Lower leg skin (tissue), 4 donors: ENCODE measurements around the gene LMTK3. TPM values are rescaled to one million over a fixed set of nuclear protein-coding genes. Genes with fewer than 3 reads are reported as not detected.
"Not testable (repeated sequence)": the region's sequence is repeated elsewhere in the genome, so short reads cannot be mapped to it uniquely, and the experiment has no call there.

Experiments used
- DNase-seq, 2 donors: peaks; one replicate each; pipeline ENCODE4 v3.0.0-alpha.2; 2019; ENCODE audit warnings: low spot score in 2 of 2
- H3K4me3 ChIP-seq: fragments of 200-600 bp; sonication (generic); 2 replicates; pipeline ENCODE4 v1.5.1; 2017; ENCODE audit warnings: mild to moderate bottlenecking, low read depth; ENCODE audit not compliant: poor library complexity, severe bottlenecking
- POLR2A ChIP-seq, 2 donors: fragments of 450-650 bp; IDR thresholded peaks; one replicate each; pipeline ENCODE4 v1.6.1; 2016 to 2017; ENCODE audit warnings: antibody characterized with exemption in 2 of 2, mild to moderate bottlenecking in 1 of 2, moderate library complexity in 1 of 2
- WGBS, 2 donors: methylation state at CpG; one replicate each; pipeline ENCODE4 v1.1.5; 2018; 5-methylcytosine and 5-hydroxymethylcytosine counted together
- intact Hi-C: fragments of 100-400 bp; cut with DNase I; formaldehyde crosslinking; loops from one replicate; pipeline ENCODE4 v1.15.0; 2023; ENCODE audit warnings: low total_unique reads
- total RNA-seq, 4 donors: library from RNA; depleted of rRNA; stranded (reverse); fragments of >200 nt; gene quantifications; one replicate each; pipeline ENCODE4 v1.1.0, GENCODE V29; 2016
- TF ChIP-seq, protein P1 (sequence below), 3 donors: fragments of 450-650 bp; IDR thresholded peaks; one replicate each; pipeline ENCODE4 v1.5.1; 2016; ENCODE audit warnings: antibody characterized with exemption in 3 of 3, mild to moderate bottlenecking in 3 of 3, moderate library complexity in 2 of 3

The LMTK3 gene
- total RNA-seq, 4 donors from 2014 or later: 5.3 to 6.7 (median 5.8) TPM

DNA sequence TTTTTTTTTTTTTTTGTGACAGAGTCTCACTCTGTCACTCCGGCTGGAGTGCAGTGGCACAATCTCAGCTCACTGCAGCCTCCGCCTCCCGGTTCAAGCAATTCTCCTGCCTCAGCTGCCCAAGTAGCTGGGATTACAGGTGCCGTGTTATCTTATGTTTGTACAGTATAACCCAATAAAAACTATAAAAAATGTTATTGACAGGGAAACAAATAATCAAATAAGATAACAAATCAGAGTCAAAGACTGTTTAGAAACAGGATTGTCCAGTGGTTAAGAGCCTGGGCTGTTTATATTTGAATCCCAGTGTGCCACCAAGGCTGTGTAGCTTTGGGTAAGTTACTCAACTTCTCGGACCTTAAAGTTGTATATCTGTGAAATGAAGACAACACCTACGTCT lies 19.1 kb upstream of the LMTK3 start:
- WGBS, 2 donors: 62 to 71% methylated on average over 6 of the region's 6 CpGs
- no peak for DNase-seq
- no peak overlapping the region for H3K4me3 ChIP-seq
- intact Hi-C loops: no loop called here
- TF ChIP-seq, protein P1, sequence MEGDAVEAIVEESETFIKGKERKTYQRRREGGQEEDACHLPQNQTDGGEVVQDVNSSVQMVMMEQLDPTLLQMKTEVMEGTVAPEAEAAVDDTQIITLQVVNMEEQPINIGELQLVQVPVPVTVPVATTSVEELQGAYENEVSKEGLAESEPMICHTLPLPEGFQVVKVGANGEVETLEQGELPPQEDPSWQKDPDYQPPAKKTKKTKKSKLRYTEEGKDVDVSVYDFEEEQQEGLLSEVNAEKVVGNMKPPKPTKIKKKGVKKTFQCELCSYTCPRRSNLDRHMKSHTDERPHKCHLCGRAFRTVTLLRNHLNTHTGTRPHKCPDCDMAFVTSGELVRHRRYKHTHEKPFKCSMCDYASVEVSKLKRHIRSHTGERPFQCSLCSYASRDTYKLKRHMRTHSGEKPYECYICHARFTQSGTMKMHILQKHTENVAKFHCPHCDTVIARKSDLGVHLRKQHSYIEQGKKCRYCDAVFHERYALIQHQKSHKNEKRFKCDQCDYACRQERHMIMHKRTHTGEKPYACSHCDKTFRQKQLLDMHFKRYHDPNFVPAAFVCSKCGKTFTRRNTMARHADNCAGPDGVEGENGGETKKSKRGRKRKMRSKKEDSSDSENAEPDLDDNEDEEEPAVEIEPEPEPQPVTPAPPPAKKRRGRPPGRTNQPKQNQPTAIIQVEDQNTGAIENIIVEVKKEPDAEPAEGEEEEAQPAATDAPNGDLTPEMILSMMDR (IDR thresholded peaks at IDR 0.05): no peak
- no peak for TF ChIP-seq POLR2A (IDR thresholded peaks at IDR 0.05)

DNA sequence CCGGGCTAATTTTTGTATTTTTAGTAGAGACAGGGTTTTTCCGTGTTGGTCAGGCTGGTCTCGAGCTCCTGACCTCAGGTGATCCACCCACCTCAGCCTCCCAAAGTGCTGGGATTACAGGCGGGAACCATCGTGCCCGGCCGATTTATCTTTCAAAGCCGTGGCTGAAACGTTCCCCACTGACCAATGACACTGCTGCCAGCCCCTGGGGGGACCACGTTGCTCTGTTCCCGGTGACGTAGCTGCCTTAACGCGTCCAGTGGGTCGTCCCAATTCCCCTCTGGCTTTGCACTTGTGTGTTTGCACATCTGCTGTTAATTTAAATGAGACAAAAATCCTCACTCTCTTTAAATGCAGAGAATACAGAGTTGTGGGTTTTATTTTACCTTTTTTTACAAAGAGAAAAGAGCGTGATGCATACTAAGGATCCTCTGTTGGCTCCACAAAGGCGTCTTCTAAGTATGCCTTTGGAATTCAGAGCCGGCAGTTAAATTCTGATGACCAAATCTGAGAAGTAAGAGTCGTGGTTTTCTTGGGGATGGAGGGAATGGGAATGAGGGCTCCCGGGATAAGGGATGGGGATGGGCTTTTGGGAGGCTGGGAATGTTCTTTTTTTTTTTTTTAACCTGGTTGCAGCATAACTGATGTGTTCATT lies 18.6 kb upstream of the LMTK3 start:
- no peak overlapping the region for H3K4me3 ChIP-seq
- DNase-seq: no peak
- TF ChIP-seq, protein P1 (IDR thresholded peaks at IDR 0.05): no peak
- TF ChIP-seq POLR2A (IDR thresholded peaks at IDR 0.05): no peak
- 47 to 50% methylated on average over 18 to 20 of the region's 20 CpGs for WGBS, 2 donors
- intact Hi-C loops: no loop called here

DNA sequence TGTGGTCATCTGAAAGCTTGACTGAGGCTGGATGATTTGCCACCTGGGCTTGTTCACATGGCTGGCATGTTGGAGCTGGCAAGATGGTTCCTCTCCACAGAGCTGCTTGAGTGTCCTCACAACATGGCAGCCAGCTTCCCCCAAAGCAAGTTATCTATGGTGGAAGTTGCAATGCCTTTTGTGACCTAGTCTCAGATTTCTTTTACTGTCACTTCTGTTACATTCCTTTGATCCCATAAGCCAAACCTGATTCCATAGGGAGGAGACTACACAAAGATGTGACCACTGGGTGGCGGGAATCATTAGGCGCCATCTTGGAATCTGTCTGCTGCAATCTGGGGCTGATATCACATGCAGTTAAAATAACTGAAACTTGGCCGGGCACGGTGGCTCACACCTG lies 17.5 kb upstream of the LMTK3 start:
- TF ChIP-seq, protein P1 (IDR thresholded peaks at IDR 0.05): no peak
- TF ChIP-seq POLR2A (IDR thresholded peaks at IDR 0.05): no peak
- WGBS, 2 donors: 96 to 98% methylated on average over 4 of the region's 4 CpGs
- no peak overlapping the region for H3K4me3 ChIP-seq
- no peak for DNase-seq
- intact Hi-C loops: no loop called here

DNA sequence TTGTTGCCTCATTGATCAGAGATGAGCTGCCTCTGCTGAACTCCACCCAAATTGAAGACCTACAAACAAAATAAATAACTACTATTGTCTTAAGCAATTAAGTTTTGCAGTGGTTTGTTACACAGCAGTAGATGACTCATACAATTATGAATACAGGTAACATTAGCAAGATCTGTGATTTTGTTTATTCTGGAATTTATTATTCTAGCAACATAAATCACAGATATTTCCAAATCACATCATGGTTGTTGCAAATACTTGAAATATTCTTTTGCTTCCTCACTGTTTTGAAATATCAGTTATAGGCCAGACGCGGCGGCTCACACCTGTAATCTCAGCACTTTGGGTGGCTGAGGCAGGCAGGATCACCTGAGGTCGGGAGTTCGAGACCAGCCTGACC lies 13.1 kb upstream of the LMTK3 start:
- H3K4me3 ChIP-seq: no peak overlapping the region
- intact Hi-C loops: no loop called here
- WGBS, 2 donors: 91 to 96% methylated on average over 5 of the region's 5 CpGs
- TF ChIP-seq, protein P1 (IDR thresholded peaks at IDR 0.05): no peak
- TF ChIP-seq POLR2A (IDR thresholded peaks at IDR 0.05): no peak
- no peak for DNase-seq

DNA sequence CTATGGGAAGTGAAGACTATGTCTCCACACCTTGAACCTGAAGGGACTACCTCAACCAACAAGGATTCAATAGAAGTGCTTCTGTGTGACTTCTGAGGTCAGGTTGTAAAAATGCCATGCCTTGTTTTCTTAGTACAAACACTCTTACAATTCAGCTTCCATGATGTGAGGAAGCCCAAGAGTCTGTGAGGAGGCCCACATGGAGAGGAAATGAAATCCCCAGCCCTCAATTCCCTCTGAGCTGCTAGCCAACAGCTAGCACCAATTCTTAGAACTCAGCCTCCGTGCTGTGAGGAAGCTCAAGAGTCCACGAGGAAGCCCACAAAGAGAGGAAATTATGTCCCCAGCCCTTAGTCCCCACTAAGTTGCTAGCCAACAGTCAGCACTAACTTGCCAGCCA lies 12.6 kb upstream of the LMTK3 start:
- intact Hi-C loops: no loop called here
- TF ChIP-seq, protein P1 (IDR thresholded peaks at IDR 0.05): no peak
- TF ChIP-seq POLR2A (IDR thresholded peaks at IDR 0.05): no peak
- no peak for DNase-seq
- H3K4me3 ChIP-seq: no peak overlapping the region
- WGBS, 2 donors: 81 to 88% methylated on average over 2 of the region's 2 CpGs

DNA sequence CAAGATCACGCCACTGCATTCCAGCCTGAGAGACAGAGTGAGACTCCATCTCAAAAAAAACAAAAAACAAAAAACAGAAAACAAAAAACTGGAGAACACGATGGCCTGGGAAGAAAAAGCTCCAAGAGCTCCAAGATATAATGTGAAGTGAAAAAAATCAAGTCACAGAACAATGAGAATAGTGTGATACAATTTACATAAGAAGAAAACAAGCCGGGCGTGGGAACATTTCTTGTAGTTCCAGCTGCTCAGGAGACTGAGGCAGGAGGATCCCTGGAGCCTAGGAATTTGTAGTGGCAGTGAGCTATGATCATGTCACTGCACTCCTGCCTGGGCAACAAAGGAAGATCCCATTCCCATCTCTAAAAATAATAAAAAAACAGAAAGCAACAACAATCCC lies 8.5 kb upstream of the LMTK3 start:
- 69 to 71% methylated on average over 4 of the region's 4 CpGs for WGBS, 2 donors
- intact Hi-C loops: no loop called here
- H3K4me3 ChIP-seq: no peak overlapping the region
- DNase-seq: no peak
- TF ChIP-seq, protein P1 (IDR thresholded peaks at IDR 0.05): no peak
- TF ChIP-seq POLR2A (IDR thresholded peaks at IDR 0.05): no peak

DNA sequence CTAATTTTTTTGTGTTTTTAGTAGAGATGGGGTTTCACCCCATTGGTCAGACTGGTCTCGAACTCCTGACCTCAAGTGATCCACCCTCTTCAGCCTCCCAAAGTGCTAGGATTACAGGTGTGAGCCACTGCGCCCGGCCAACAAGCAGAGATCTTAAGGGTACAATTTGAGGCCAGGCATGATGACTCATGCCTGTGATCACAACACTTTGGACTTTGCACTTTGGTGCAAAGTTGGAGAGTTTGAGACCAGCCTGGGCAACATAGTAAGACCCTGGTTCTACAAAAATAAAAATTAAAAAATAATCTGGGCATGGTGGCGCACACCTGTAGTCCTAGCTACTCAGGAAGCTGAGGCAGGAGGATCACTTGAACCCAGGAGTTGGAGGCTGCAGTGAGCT lies 7.8 kb upstream of the LMTK3 start:
- H3K4me3 ChIP-seq, intact Hi-C loops, DNase-seq: not testable (repeated sequence)
- 84 to 90% methylated on average over 4 of the region's 4 CpGs for WGBS, 2 donors
